Glutamatergic neuron (in vitro differentiated cells): ENCODE measurements around the gene UBALD2. TPM values are rescaled to one million over a fixed set of nuclear protein-coding genes. Genes with fewer than 3 reads are reported as not detected.

Experiments used
- DNase-seq: peaks from one replicate; pipeline ENCODE4 v3.0.0; 2022
- H3K27ac Mint-ChIP-seq: one replicate; pipeline ENCODE4 v1.8.0; 2020; ENCODE audit warnings: mild to moderate bottlenecking, mixed read lengths, inconsistent platforms; ENCODE audit not compliant: unreplicated experiment
- H3K27me3 Mint-ChIP-seq: one replicate; pipeline ENCODE4 v1.8.0; 2020; ENCODE audit warnings: mild to moderate bottlenecking, moderate library complexity, mixed read lengths, inconsistent platforms; ENCODE audit not compliant: unreplicated experiment
- H3K36me3 Mint-ChIP-seq: one replicate; pipeline ENCODE4 v1.8.0; 2020; ENCODE audit warnings: mild to moderate bottlenecking, mixed read lengths, inconsistent platforms; ENCODE audit not compliant: unreplicated experiment
- H3K4me1 Mint-ChIP-seq: one replicate; pipeline ENCODE4 v1.8.0; 2020; ENCODE audit warnings: mild to moderate bottlenecking, low read depth, mixed read lengths, inconsistent platforms; ENCODE audit not compliant: unreplicated experiment
- H3K4me3 Mint-ChIP-seq: one replicate; pipeline ENCODE4 v1.8.0; 2020; ENCODE audit warnings: mild to moderate bottlenecking, mixed read lengths, inconsistent platforms; ENCODE audit not compliant: unreplicated experiment
- H3K9me3 Mint-ChIP-seq: one replicate; pipeline ENCODE4 v1.8.0; 2020; ENCODE audit warnings: mild to moderate bottlenecking, moderate library complexity, mixed read lengths, inconsistent platforms; ENCODE audit not compliant: unreplicated experiment
- CTCF ChIP-seq: fragments of 200-600 bp; sonication (generic); IDR thresholded peaks from one replicate; pipeline ENCODE4 v1.5.0; 2021; ENCODE audit not compliant: partially characterized antibody, unreplicated experiment
- total RNA-seq: library from RNA; stranded (reverse); fragmentation: NEBNext Ultra II Directional; extraction: Animal tissue kit (Norgen Biotek cat#: 25700); gene quantifications from one replicate; pipeline ENCODE4 v1.2.1, GENCODE V29; 2021; ENCODE audit not compliant: unreplicated experiment

The UBALD2 gene
- total RNA-seq, 1 donor from 2014 or later, result 58.7 TPM

- H3K4me3 Mint-ChIP-seq, result no peak overlapping the region
- TF ChIP-seq CTCF, result no peak
- H3K36me3 Mint-ChIP-seq, result no peaks in the 10 kb centered on the region
- H3K27me3 Mint-ChIP-seq, result peaks cover 2% of the 10 kb centered on the region
- no peaks in the 10 kb centered on the region for H3K4me1 Mint-ChIP-seq
- peaks cover 2% of the 10 kb centered on the region for H3K9me3 Mint-ChIP-seq
- DNase-seq, result no peak
- H3K27ac Mint-ChIP-seq, result no peak overlapping the region
These were observed 16.6 kb downstream of the UBALD2 start for GRCh38 chr17:76281573-76282371.

- Mint-ChIP-seq H3K27me3 (no peaks in the 10 kb centered on the region), H3K27ac (no peak overlapping the region)
These were observed 27.4 kb downstream of the UBALD2 start for GRCh38 chr17:76292567-76292966.

GRCh38 chr17:76293106-76293505 is 28.0 kb downstream of the UBALD2 start:
- TF ChIP-seq CTCF, result no peak
- no peak for DNase-seq
- Mint-ChIP-seq H3K4me1 (no peaks in the 10 kb centered on the region), H3K9me3 (peaks cover 5% of the 10 kb centered on the region), H3K27me3 (no peaks in the 10 kb centered on the region), H3K27ac (no peak overlapping the region), H3K4me3 (no peak overlapping the region), H3K36me3 (peaks cover 8% of the 10 kb centered on the region)

More at GRCh38 chr17:76292567-76292966, 27.4 kb downstream of the UBALD2 start:
- no peaks in the 10 kb centered on the region for H3K4me1 Mint-ChIP-seq
- no peak for DNase-seq
- no peak overlapping the region for H3K4me3 Mint-ChIP-seq
- H3K9me3 Mint-ChIP-seq, result peaks cover 5% of the 10 kb centered on the region
- TF ChIP-seq CTCF, result no peak
- peaks cover 8% of the 10 kb centered on the region for H3K36me3 Mint-ChIP-seq

GRCh38 chr17:76296186-76296585 is 31.0 kb downstream of the UBALD2 start:
- no peaks in the 10 kb centered on the region for H3K4me1 Mint-ChIP-seq
- DNase-seq, result no peak
- H3K27me3 Mint-ChIP-seq, result no peaks in the 10 kb centered on the region
- H3K9me3 Mint-ChIP-seq, result peaks cover 5% of the 10 kb centered on the region
- H3K4me3 Mint-ChIP-seq, result no peak overlapping the region
- H3K36me3 Mint-ChIP-seq, result peaks cover 8% of the 10 kb centered on the region
- H3K27ac Mint-ChIP-seq, result no peak overlapping the region
- no peak for TF ChIP-seq CTCF

GRCh38 chr17:76296889-76297288 is 31.7 kb downstream of the UBALD2 start:
- no peak for TF ChIP-seq CTCF
- Mint-ChIP-seq H3K4me1 (no peaks in the 10 kb centered on the region), H3K27ac (no peak overlapping the region), H3K36me3 (peaks cover 8% of the 10 kb centered on the region), H3K9me3 (peaks cover 5% of the 10 kb centered on the region), H3K4me3 (no peak overlapping the region), H3K27me3 (no peaks in the 10 kb centered on the region)
- DNase-seq, result no peak
